ENCODE measurements around the gene TMC1. TPM values are rescaled to one million over a fixed set of nuclear protein-coding genes. Genes with fewer than 3 reads are reported as not detected.

Gene TMC1
- polyA plus RNA-seq, 3 donors: 0.16 to 0.55 (median 0.40) TPM

DNA sequence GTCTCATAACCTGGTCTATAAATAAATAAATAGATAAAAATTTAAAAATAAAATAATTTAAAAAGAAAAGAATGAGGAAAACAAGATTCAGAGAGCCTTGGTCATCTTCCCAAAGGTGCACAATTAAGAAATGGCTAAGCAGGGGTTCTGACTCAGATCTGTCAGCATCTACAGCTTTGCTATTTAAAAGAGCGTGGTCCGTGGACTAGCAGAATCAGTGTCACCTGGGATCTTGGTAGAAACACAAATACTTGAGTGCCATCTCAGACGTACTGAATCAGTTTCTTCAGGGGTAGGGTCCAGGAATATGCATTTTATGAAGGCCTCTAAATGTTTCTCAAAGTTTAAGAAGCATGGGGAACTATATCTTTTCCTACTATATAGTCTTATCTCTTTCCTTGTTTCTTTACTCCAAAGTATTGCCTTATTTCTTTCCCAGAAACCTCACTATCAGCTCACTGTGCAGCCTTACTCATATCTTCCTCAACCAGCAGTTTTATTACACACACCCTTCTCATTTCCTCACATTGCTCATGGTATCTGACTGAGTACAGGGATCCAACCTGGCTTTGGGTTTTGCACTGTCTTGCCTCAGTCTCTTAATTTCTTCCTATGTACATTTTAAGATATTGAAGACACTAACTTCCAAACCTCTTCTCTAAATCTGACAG lies 58.6 kb downstream of the TMC1 start:
- no peaks in the 10 kb centered on the region for H3K9me3 ChIP-seq (replicated peaks in 1 of 2; ENCODE audit: control insufficient read depth in 1 of 2, insufficient read depth in 1 of 2, low read length in 2 of 2)
- 100% methylated on average over 2 of the region's 3 CpGs for WGBS (ENCODE audit: insufficient coverage)
- no peak overlapping the region for H3K4me3 ChIP-seq (replicated peaks in 1 of 3; ENCODE audit: low read depth in 2 of 3, low read length in 3 of 3)
- H3K36me3 ChIP-seq (replicated peaks in 1 of 2; ENCODE audit: control insufficient read depth in 1 of 2, insufficient read depth in 2 of 2, low read length in 2 of 2): no peaks in the 10 kb centered on the region
- peaks cover 1 to 6% (median 2%) of the 10 kb centered on the region in 3 donors for H3K27me3 Mint-ChIP-seq (ENCODE audit: low read depth in 3 of 3)
- peaks cover 0 to 1% (median 0%) of the 10 kb centered on the region in 7 donors for H3K9me3 Mint-ChIP-seq
- H3K4me3 Mint-ChIP-seq: no peak overlapping the region
- TF ChIP-seq, protein P1, sequence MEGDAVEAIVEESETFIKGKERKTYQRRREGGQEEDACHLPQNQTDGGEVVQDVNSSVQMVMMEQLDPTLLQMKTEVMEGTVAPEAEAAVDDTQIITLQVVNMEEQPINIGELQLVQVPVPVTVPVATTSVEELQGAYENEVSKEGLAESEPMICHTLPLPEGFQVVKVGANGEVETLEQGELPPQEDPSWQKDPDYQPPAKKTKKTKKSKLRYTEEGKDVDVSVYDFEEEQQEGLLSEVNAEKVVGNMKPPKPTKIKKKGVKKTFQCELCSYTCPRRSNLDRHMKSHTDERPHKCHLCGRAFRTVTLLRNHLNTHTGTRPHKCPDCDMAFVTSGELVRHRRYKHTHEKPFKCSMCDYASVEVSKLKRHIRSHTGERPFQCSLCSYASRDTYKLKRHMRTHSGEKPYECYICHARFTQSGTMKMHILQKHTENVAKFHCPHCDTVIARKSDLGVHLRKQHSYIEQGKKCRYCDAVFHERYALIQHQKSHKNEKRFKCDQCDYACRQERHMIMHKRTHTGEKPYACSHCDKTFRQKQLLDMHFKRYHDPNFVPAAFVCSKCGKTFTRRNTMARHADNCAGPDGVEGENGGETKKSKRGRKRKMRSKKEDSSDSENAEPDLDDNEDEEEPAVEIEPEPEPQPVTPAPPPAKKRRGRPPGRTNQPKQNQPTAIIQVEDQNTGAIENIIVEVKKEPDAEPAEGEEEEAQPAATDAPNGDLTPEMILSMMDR (IDR thresholded peaks at IDR 0.05): no peak
- no peak overlapping the region for H3K27ac ChIP-seq (ENCODE audit: low read depth in 1 of 2, low read length in 2 of 2)
- no peaks in the 10 kb centered on the region for H3K27me3 ChIP-seq (ENCODE audit: control insufficient read depth in 2 of 2, insufficient read depth in 2 of 2, low read length in 2 of 2)
- no peaks in the 10 kb centered on the region for H3K36me3 Mint-ChIP-seq
- H3K27ac Mint-ChIP-seq: no peak overlapping the region
- DNase-seq: peak in 1 of 3 donors; percentile 23
- intact Hi-C loops (cut with micrococcal nuclease): no loop called here
- no peaks in the 10 kb centered on the region for H3K79me2 ChIP-seq (ENCODE audit: insufficient read depth, low read length)
- H4K20me1 ChIP-seq (ENCODE audit: insufficient read depth, low read length): no peaks in the 10 kb centered on the region
- no peak overlapping the region for H3K9ac ChIP-seq (ENCODE audit: insufficient read depth, low read length, poor library complexity, severe bottlenecking)
- no peak overlapping the region for H3K4me2 ChIP-seq (replicated peaks; ENCODE audit: extremely low read depth, low read length, poor library complexity, severe bottlenecking)
- peaks cover 11 to 16% of the 10 kb centered on the region in 2 donors for H3K4me1 ChIP-seq (ENCODE audit: control insufficient read depth in 1 of 2, insufficient read depth in 2 of 2, low read length in 2 of 2)
- H2AFZ ChIP-seq (ENCODE audit: insufficient read depth, low read depth, low read length, poor library complexity, severe bottlenecking): no peak overlapping the region
- H3K4me1 Mint-ChIP-seq: peaks cover 29% of the 10 kb centered on the region

DNA sequence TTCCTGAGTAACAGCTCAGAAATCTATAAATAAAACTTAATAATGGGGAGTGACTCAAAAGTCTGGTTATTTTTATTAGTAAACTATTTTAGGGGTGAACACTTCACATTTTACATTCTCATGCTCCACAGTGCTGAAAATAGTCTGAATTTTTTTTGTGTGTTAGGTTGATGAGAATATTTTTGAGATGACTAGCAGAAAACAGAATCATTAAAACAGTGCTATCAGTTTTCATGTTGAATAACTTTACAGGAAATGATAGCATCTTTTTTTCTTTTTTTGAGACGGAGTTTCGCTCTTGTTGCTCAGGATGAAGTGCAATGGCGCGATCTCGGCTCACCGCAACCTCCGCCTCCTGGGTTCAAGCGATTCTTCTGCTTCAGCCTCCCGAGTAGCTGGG lies 60.3 kb downstream of the TMC1 start:
- Histone ChIP-seq H3K4me3 (replicated peaks in 1 of 3; ENCODE audit: low read depth in 2 of 3, low read length in 3 of 3) (no peak overlapping the region), H3K4me1 (ENCODE audit: control insufficient read depth in 1 of 2, insufficient read depth in 2 of 2, low read length in 2 of 2) (peaks cover 27 to 33% of the 10 kb centered on the region in 2 donors), H3K27me3 (ENCODE audit: control insufficient read depth in 2 of 2, insufficient read depth in 2 of 2, low read length in 2 of 2) (no peaks in the 10 kb centered on the region), H3K9me3 (replicated peaks in 1 of 2; ENCODE audit: control insufficient read depth in 1 of 2, insufficient read depth in 1 of 2, low read length in 2 of 2) (no peaks in the 10 kb centered on the region), H3K27ac (ENCODE audit: low read depth in 1 of 2, low read length in 2 of 2) (no peak overlapping the region), H3K9ac (ENCODE audit: insufficient read depth, low read length, poor library complexity, severe bottlenecking) (no peak overlapping the region), H3K4me2 (replicated peaks; ENCODE audit: extremely low read depth, low read length, poor library complexity, severe bottlenecking) (no peak overlapping the region), H4K20me1 (ENCODE audit: insufficient read depth, low read length) (no peaks in the 10 kb centered on the region), H3K36me3 (replicated peaks in 1 of 2; ENCODE audit: control insufficient read depth in 1 of 2, insufficient read depth in 2 of 2, low read length in 2 of 2) (no peaks in the 10 kb centered on the region), H2AFZ (ENCODE audit: insufficient read depth, low read depth, low read length, poor library complexity, severe bottlenecking) (no peak overlapping the region), H3K79me2 (ENCODE audit: insufficient read depth, low read length) (no peaks in the 10 kb centered on the region)
- no peak overlapping the region for H3K4me3 Mint-ChIP-seq
- intact Hi-C loops (cut with micrococcal nuclease): no loop called here
- peaks cover 46% of the 10 kb centered on the region for H3K4me1 Mint-ChIP-seq
- no CpG with 5 or more reads among the region's 9 CpGs for WGBS (ENCODE audit: insufficient coverage)
- H3K36me3 Mint-ChIP-seq: no peaks in the 10 kb centered on the region
- DNase-seq: no peak
- H3K27ac Mint-ChIP-seq: no peak overlapping the region
- peaks cover 0 to 4% (median 0%) of the 10 kb centered on the region in 7 donors for H3K9me3 Mint-ChIP-seq
- TF ChIP-seq, protein P1 (IDR thresholded peaks at IDR 0.05): no peak
- H3K27me3 Mint-ChIP-seq (ENCODE audit: low read depth in 3 of 3): peaks cover 0 to 6% (median 0%) of the 10 kb centered on the region in 3 donors
